Duodenal mucosa (tissue), 2 donors: ENCODE data around the gene MORN2.

Experiments used
- H3K27ac ChIP-seq: one replicate; pipeline ENCODE4 v1.7.0; 2013; ENCODE audit warnings: low read depth, low read length
- H3K27me3 ChIP-seq, 2 donors: one replicate each; pipeline ENCODE4 v1.7.0; 2013; ENCODE audit warnings: low read length in 2 of 2, control low read depth in 1 of 2; ENCODE audit not compliant: insufficient read depth in 2 of 2, control insufficient read depth in 1 of 2
- H3K36me3 ChIP-seq, 2 donors: one replicate each; pipeline ENCODE4 v1.7.0; 2013; ENCODE audit warnings: low read length in 2 of 2, control low read depth in 1 of 2; ENCODE audit not compliant: insufficient read depth in 2 of 2, control insufficient read depth in 1 of 2
- H3K4me1 ChIP-seq, 2 donors: one replicate each; pipeline ENCODE4 v1.7.0; 2013; ENCODE audit warnings: low read length in 2 of 2, control low read depth in 1 of 2; ENCODE audit not compliant: insufficient read depth in 2 of 2, control insufficient read depth in 1 of 2
- H3K4me3 ChIP-seq, 2 donors: one replicate each; pipeline ENCODE4 v1.7.0; 2013; ENCODE audit warnings: low read length in 2 of 2, low read depth in 1 of 2
- H3K9ac ChIP-seq, 2 donors: one replicate each; pipeline ENCODE4 v1.7.0; 2013; ENCODE audit warnings: low read length in 2 of 2, low read depth in 1 of 2
- H3K9me3 ChIP-seq, 2 donors: one replicate each; pipeline ENCODE4 v1.7.0; 2013; ENCODE audit warnings: low read length in 2 of 2, control low read depth in 1 of 2; ENCODE audit not compliant: control insufficient read depth in 1 of 2

The MORN2 gene

GRCh38 chr2:38862476-38862875, 13.3 kb upstream of the MORN2 start:
- Histone ChIP-seq H3K4me3 (no peak overlapping the region), H3K4me1 (no peaks in the 10 kb centered on the region), H3K27ac (no peak overlapping the region), H3K36me3 (peaks cover 16 to 29% of the 10 kb centered on the region in 2 donors), H3K9me3 (no peaks in the 10 kb centered on the region), H3K9ac (no peak overlapping the region), H3K27me3 (no peaks in the 10 kb centered on the region)

DNA sequence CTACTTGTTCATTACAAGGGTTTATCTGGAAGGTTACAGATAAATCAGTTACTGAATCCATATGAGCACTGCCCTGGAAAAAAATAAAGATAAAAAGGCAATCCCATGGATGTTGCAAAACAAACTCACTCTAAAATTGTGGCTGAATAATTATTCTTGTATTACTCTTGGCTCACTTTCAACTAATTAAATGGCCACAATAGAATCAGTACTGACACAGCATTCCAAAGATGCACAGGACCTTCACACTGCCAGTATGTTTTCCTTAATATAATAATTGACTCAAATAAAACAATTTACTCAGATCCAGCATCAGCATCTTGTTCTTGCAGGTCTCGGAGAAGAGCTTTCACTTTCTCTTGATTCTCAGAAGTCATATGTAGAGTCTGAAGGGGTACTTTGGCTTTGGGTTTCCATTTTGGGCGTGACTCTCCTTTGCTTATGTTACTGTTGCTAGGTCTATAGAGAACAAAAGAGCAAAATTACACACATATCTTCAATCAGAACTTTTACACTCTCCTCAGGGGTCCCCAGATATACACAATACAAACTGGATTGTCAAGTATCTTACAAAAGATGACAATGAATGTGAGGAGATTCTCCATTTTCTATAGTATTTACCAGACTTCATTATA, 12.6 kb upstream of the MORN2 start:
- Histone ChIP-seq H3K9ac (no peak overlapping the region), H3K36me3 (peaks cover 16 to 33% of the 10 kb centered on the region in 2 donors), H3K4me3 (no peak overlapping the region), H3K27me3 (no peaks in the 10 kb centered on the region), H3K9me3 (no peaks in the 10 kb centered on the region), H3K27ac (no peak overlapping the region), H3K4me1 (no peaks in the 10 kb centered on the region)

GRCh38 chr2:38866773-38867443, 8.9 kb upstream of the MORN2 start:
- no peak overlapping the region for H3K9ac ChIP-seq
- H3K27ac ChIP-seq = no peak overlapping the region
- H3K36me3 ChIP-seq = peaks cover 3 to 14% of the 10 kb centered on the region in 2 donors
- no peak overlapping the region for H3K4me3 ChIP-seq
- H3K9me3 ChIP-seq = no peaks in the 10 kb centered on the region
- no peaks in the 10 kb centered on the region for H3K27me3 ChIP-seq
- no peaks in the 10 kb centered on the region for H3K4me1 ChIP-seq

GRCh38 chr2:38871432-38871831, 4.3 kb upstream of the MORN2 start:
- H3K4me1 ChIP-seq = peaks cover 10 to 11% of the 10 kb centered on the region in 2 donors
- no peak overlapping the region for H3K27ac ChIP-seq
- no peak overlapping the region for H3K9ac ChIP-seq
- no peaks in the 10 kb centered on the region for H3K27me3 ChIP-seq
- no peak overlapping the region for H3K4me3 ChIP-seq
- no peaks in the 10 kb centered on the region for H3K9me3 ChIP-seq
- H3K36me3 ChIP-seq = peaks cover 0 to 11% of the 10 kb centered on the region in 2 donors

DNA sequence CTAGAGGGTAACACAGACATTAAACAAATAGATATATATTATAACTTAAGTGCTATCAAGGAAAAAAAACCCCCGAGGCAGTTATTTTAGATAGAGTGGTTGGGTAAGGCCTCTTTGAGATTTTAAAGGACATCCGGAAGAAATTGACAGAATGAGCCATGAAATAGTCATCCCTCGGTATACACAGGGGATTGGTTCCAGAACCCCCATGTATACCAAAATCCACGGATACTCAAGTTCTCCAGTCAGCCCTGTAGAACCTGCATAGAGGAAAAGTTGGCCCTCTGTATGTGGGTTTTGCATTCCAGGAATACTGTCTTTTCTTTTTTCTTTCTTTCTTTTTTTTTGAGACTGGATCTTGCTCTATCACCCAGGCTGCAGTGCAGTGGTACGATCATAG, 2.0 kb upstream of the MORN2 start:
- Histone ChIP-seq H3K36me3 (no peaks in the 10 kb centered on the region), H3K27me3 (no peaks in the 10 kb centered on the region), H3K27ac (no peak overlapping the region)

DNA sequence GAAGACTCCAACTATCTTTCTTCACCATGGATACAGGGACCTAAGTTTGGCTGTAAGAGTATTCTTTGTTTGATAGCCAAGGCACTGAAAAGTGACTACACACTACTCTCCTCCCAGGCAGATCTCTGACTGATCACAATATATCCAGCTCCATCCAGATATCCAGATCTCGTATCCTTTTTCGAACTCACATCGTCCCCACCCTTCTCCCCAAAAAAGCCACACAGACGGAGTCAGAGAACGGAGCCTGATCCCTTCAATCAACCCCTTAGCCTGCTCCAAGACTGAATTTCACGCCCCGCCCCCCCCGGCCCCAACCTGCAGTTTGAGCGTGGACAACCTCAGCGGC, 575 bp upstream of the MORN2 start:
- H3K27ac ChIP-seq = peak overlapping the region; percentile 11
- H3K27me3 ChIP-seq = no peaks in the 10 kb centered on the region
- peak overlapping the region; percentile 71 to 72 for H3K9ac ChIP-seq
- H3K9me3 ChIP-seq = no peaks in the 10 kb centered on the region
- H3K36me3 ChIP-seq = no peaks in the 10 kb centered on the region
- peaks cover 14% of the 10 kb centered on the region in 2 donors for H3K4me1 ChIP-seq
- peak overlapping the region; percentile 97 to 99 for H3K4me3 ChIP-seq

More for the DNA sequence above, 2.0 kb upstream of the MORN2 start:
- no peak overlapping the region for H3K4me3 ChIP-seq
- H3K4me1 ChIP-seq = peaks cover 14% of the 10 kb centered on the region in 2 donors
- H3K9ac ChIP-seq = no peak overlapping the region
- H3K9me3 ChIP-seq = no peaks in the 10 kb centered on the region

DNA sequence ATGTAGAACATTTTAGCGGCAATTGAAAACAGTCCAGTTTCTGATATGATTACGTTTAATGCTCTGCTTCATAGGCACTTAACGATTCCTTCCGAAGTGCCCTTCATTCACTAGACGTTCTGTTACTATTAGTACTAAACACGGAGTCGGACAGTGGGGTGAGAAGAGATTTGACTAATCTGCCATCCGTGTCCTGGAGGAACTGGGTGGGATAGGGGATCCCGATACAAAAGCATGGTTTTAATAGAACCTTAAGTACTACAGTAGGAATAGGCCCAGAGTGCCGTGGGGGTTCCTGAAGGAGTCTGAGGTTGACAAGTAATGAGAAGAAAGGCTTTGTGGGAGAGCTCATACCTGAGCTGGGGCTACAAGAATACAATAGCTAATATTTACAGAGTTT, 631 bp downstream of the MORN2 start:
- peaks cover 14% of the 10 kb centered on the region in 2 donors for H3K4me1 ChIP-seq
- H3K4me3 ChIP-seq = peak overlapping the region; percentile 97 to 99
- H3K36me3 ChIP-seq = no peaks in the 10 kb centered on the region
- no peaks in the 10 kb centered on the region for H3K9me3 ChIP-seq
- peak overlapping the region; percentile 16 to 72 for H3K9ac ChIP-seq
- no peak overlapping the region for H3K27ac ChIP-seq
- no peaks in the 10 kb centered on the region for H3K27me3 ChIP-seq

- H3K27ac ChIP-seq = no peak overlapping the region
- H3K9ac ChIP-seq = no peak overlapping the region
- no peaks in the 10 kb centered on the region for H3K4me1 ChIP-seq
- H3K27me3 ChIP-seq = no peaks in the 10 kb centered on the region
- H3K9me3 ChIP-seq = no peaks in the 10 kb centered on the region
- H3K36me3 ChIP-seq = no peaks in the 10 kb centered on the region
- no peak overlapping the region for H3K4me3 ChIP-seq
These were observed 10.3 kb downstream of the MORN2 start for GRCh38 chr2:38886063-38886462.

GRCh38 chr2:38887347-38887746, 11.6 kb downstream of the MORN2 start:
- Histone ChIP-seq H3K27ac (no peak overlapping the region), H3K4me3 (no peak overlapping the region), H3K9ac (no peak overlapping the region), H3K9me3 (no peaks in the 10 kb centered on the region), H3K4me1 (no peaks in the 10 kb centered on the region), H3K36me3 (no peaks in the 10 kb centered on the region), H3K27me3 (no peaks in the 10 kb centered on the region)

GRCh38 chr2:38887902-38888554, 12.3 kb downstream of the MORN2 start:
- Histone ChIP-seq H3K4me3 (no peak overlapping the region), H3K4me1 (no peaks in the 10 kb centered on the region), H3K9ac (no peak overlapping the region), H3K27ac (no peak overlapping the region), H3K27me3 (no peaks in the 10 kb centered on the region), H3K36me3 (no peaks in the 10 kb centered on the region), H3K9me3 (no peaks in the 10 kb centered on the region)
